Vagina (tissue), 2 donors: ENCODE results near the gene CTR9. TPM values are rescaled to one million over a fixed set of nuclear protein-coding genes. Genes with fewer than 3 reads are reported as not detected.

Experiments used
- DNase-seq, 2 donors: peaks; one replicate each; pipeline ENCODE4 v3.0.0-alpha.2; 2017; ENCODE audit errors: extremely low spot score in 2 of 2
- H3K27ac ChIP-seq: fragments of 200-600 bp; sonication (generic); one replicate; pipeline ENCODE4 v1.5.1; 2019
- H3K27me3 ChIP-seq: fragments of 200-600 bp; sonication (generic); one replicate; pipeline ENCODE4 v1.5.1; 2019
- H3K36me3 ChIP-seq, 2 donors: fragments of 200-600 bp; sonication (generic); one replicate each; pipeline ENCODE4 v1.5.1; 2017 to 2019
- H3K4me1 ChIP-seq: fragments of 200-600 bp; sonication (generic); one replicate; pipeline ENCODE4 v1.5.1; 2019
- H3K4me3 ChIP-seq, 2 donors: fragments of 200-600 bp; sonication (generic); 1 replicate in 1 of 2; 2 replicates in 1 of 2; pipeline ENCODE4 v1.5.1; 2016 to 2019
- H3K9me3 ChIP-seq: fragments of 200-600 bp; sonication (generic); one replicate; pipeline ENCODE4 v1.5.1; 2019
- POLR2A ChIP-seq, 2 donors: fragments of 450-650 bp; IDR thresholded peaks; one replicate each; pipeline ENCODE4 v1.6.1; 2017; ENCODE audit warnings: antibody characterized with exemption in 2 of 2, mild to moderate bottlenecking in 2 of 2, moderate library complexity in 2 of 2
- POLR2AphosphoS5 ChIP-seq, 2 donors: sonication (generic); formaldehyde crosslinking; IDR thresholded peaks; one replicate each; pipeline ENCODE4 v1.9.0; 2017; ENCODE audit warnings: antibody characterized with exemption in 2 of 2, mild to moderate bottlenecking in 2 of 2, low read depth in 1 of 2; ENCODE audit not compliant: insufficient read depth in 1 of 2
- intact Hi-C: fragments of 100-400 bp; cut with DNase I; formaldehyde crosslinking; loops from one replicate; pipeline ENCODE4 v1.15.1; 2023
- small RNA-seq: library from RNA; depleted of rRNA; stranded (forward); fragments of <200 nt; gene quantifications from one replicate; pipeline ENCODE3, GENCODE V24; 2016
- total RNA-seq: library from RNA; depleted of rRNA; stranded (reverse); fragments of >200 nt; gene quantifications from one replicate; pipeline ENCODE4 v1.2.3, GENCODE V29; 2016
- TF ChIP-seq, protein P1 (sequence below), 3 experiments: fragments of 450-650 bp in 2 of 3; fragments of 200-600 bp in 1 of 3; sonication (generic) in 1 of 3; IDR thresholded peaks; one replicate each; pipeline ENCODE4 v1.5.1; 2017 to 2019; ENCODE audit warnings: antibody characterized with exemption in 3 of 3, mild to moderate bottlenecking in 2 of 3, moderate library complexity in 2 of 3

Gene CTR9
- total RNA-seq, 1 donor from 2014 or later = 20.6 TPM

- Histone ChIP-seq H3K9me3 (no peaks in the 10 kb centered on the region), H3K36me3 (no peaks in the 10 kb centered on the region), H3K4me3 (no peak overlapping the region), H3K4me1 (no peaks in the 10 kb centered on the region), H3K27ac (no peak overlapping the region), H3K27me3 (no peaks in the 10 kb centered on the region)
- TF ChIP-seq, protein P1, sequence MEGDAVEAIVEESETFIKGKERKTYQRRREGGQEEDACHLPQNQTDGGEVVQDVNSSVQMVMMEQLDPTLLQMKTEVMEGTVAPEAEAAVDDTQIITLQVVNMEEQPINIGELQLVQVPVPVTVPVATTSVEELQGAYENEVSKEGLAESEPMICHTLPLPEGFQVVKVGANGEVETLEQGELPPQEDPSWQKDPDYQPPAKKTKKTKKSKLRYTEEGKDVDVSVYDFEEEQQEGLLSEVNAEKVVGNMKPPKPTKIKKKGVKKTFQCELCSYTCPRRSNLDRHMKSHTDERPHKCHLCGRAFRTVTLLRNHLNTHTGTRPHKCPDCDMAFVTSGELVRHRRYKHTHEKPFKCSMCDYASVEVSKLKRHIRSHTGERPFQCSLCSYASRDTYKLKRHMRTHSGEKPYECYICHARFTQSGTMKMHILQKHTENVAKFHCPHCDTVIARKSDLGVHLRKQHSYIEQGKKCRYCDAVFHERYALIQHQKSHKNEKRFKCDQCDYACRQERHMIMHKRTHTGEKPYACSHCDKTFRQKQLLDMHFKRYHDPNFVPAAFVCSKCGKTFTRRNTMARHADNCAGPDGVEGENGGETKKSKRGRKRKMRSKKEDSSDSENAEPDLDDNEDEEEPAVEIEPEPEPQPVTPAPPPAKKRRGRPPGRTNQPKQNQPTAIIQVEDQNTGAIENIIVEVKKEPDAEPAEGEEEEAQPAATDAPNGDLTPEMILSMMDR (IDR thresholded peaks at IDR 0.05) = no peak
- no peak for TF ChIP-seq POLR2A (IDR thresholded peaks at IDR 0.05)
- no peak for TF ChIP-seq POLR2AphosphoS5 (IDR thresholded peaks at IDR 0.05; ENCODE audit: insufficient read depth in 1 of 2, low read depth in 1 of 2)
- intact Hi-C loops = no loop called here
- DNase-seq = no peak
These were observed 73.8 kb downstream of the CTR9 start for GRCh38 chr11:10824888-10825287.

DNA sequence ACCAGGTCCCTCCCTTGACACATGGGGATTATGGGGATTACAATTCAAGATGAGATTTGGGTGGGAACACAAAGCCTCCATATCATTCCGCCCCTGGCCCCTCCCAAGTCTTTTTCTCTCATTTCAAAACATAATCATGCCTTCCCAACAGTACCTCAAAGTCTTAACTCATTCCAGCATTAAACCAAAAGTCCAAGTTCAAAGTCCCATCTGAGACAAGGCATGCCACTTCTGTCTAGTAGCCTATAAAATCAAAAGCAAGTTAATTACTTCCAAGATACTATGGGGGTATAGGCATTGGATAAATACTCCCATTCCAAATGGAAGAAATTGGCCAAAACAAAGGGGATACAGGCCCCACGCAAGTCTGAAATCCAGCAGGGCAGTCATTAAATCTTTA lies 77.4 kb downstream of the CTR9 start:
- Histone ChIP-seq H3K9me3 (no peaks in the 10 kb centered on the region), H3K4me1 (no peaks in the 10 kb centered on the region), H3K27me3 (no peaks in the 10 kb centered on the region), H3K27ac (no peak overlapping the region), H3K36me3 (no peaks in the 10 kb centered on the region), H3K4me3 (no peak overlapping the region)
- no peak for DNase-seq
- TF ChIP-seq, protein P1 (IDR thresholded peaks at IDR 0.05) = no peak
- TF ChIP-seq POLR2AphosphoS5 (IDR thresholded peaks at IDR 0.05; ENCODE audit: insufficient read depth in 1 of 2, low read depth in 1 of 2) = no peak
- no peak for TF ChIP-seq POLR2A (IDR thresholded peaks at IDR 0.05)
- intact Hi-C loops = no loop called here

DNA sequence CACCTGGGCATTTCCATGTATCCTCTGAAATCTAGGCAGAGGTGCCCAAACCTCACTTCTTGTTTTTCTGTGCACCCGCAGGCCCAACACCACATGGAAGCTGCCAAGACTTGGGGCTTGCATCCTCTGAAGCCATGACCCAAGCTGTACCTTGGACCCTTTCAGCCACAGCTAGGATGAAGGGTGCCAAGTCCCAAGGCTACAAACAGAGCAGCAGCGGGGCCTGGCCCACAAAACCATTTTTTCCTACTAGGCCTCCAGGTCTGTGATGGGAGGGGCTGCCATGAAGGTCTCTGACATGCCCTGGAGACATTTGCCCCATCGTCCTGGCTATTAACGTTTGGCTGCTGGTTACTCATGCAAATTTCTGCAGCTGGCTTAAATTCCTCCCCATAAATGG lies 78.1 kb downstream of the CTR9 start:
- intact Hi-C loops = no loop called here
- Histone ChIP-seq H3K4me3 (no peak overlapping the region), H3K36me3 (no peaks in the 10 kb centered on the region), H3K9me3 (no peaks in the 10 kb centered on the region), H3K4me1 (no peaks in the 10 kb centered on the region), H3K27ac (no peak overlapping the region), H3K27me3 (no peaks in the 10 kb centered on the region)
- TF ChIP-seq POLR2AphosphoS5 (IDR thresholded peaks at IDR 0.05; ENCODE audit: insufficient read depth in 1 of 2, low read depth in 1 of 2) (no peak), POLR2A (IDR thresholded peaks at IDR 0.05) (no peak)
- TF ChIP-seq, protein P1 (IDR thresholded peaks at IDR 0.05) = no peak
- no peak for DNase-seq

Small RNA genes lying within 50 kb of the gene (small RNA-seq; reads per million reads assigned to genes)
- not detected for gene RF00019
- gene SNORD97 = not detected

Other genes starting within 250 kb of the CTR9 start
- gene RNF141, start 210.1 kb upstream of the CTR9 start, total RNA-seq = 19.2 TPM
- 62.9 TPM for gene LYVE1, start 182.6 kb upstream of the CTR9 start, total RNA-seq
- 18.2 TPM for gene IRAG1, start 57.5 kb upstream of the CTR9 start, total RNA-seq
- gene EIF4G2, start 57.7 kb downstream of the CTR9 start, total RNA-seq = 368 TPM
- 40.8 TPM for gene ZBED5, start 106.8 kb downstream of the CTR9 start, total RNA-seq